Measurements from ENCODE around the gene EBLN1. TPM values are rescaled to one million over a fixed set of nuclear protein-coding genes. Genes with fewer than 3 reads are reported as not detected.

EBLN1 gene
- not detected for polyA plus RNA-seq (2013, experiment 1 of 2)
- polyA plus RNA-seq (2013, experiment 2 of 2): not detected

DNA sequence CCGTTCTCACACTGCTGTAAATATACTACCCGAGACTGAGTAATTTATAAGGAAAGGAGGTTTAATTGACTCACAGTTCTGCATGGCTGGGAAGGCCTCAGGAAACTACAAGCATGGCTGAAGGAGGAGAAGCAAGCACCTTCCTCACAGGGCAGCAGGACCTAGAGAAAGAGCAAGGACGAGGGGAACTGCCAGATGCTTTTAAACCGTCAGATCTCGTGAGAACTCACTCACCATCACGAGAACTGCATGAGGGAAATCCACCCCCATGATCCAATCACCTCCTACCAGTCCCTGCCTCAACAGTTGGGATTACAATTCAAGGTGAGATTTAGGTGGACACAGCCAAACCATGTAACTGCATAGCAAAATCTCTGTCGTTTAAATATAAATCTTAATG, at the start of gene EBLN1:
TSS of gene EBLN1 (minus strand) at position 174 of the 400 bp plus-strand sequence. CDS start 8,032 bp downstream, outside the sequence.
- no peak within 1 kb of the TSS for H2AFZ ChIP-seq (ENCODE audit: low read length)
- H3K36me3 ChIP-seq (replicated peaks in 1 of 2; ENCODE audit: control insufficient read depth in 2 of 2, insufficient read depth in 2 of 2, low read length in 2 of 2): no peaks in the 10 kb centered on the region
- H4K91ac ChIP-seq (ENCODE audit: low read depth, low read length, poor library complexity): no peak within 1 kb of the TSS
- H3K4me1 ChIP-seq (ENCODE audit: control insufficient read depth in 2 of 2, insufficient read depth in 1 of 2, low read depth in 1 of 2, low read length in 2 of 2): peaks cover 0 to 8% of the 10 kb centered on the region in 2 donors
- no peak within 1 kb of the TSS for H3K4me2 ChIP-seq (ENCODE audit: insufficient read depth, low read length, poor library complexity, severe bottlenecking)
- H3K79me1 ChIP-seq (ENCODE audit: low read depth, low read length): no peaks in the 10 kb centered on the region
- no peak within 1 kb of the TSS for H3K9ac ChIP-seq (ENCODE audit: low read depth, low read length, poor library complexity)
- H2BK5ac ChIP-seq (ENCODE audit: low read length): no peak within 1 kb of the TSS
- H3K23ac ChIP-seq (ENCODE audit: low read depth, low read length, poor library complexity): no peak within 1 kb of the TSS
- H3K27ac ChIP-seq (replicated peaks; ENCODE audit: low read length): peak within 1 kb of the TSS; percentile 18
- no peak within 1 kb of the TSS for H2BK12ac ChIP-seq (ENCODE audit: low read length)
- no peak within 1 kb of the TSS for H4K8ac ChIP-seq (ENCODE audit: low read depth, low read length)
- no peak within 1 kb of the TSS for H2AK5ac ChIP-seq (ENCODE audit: low read depth, low read length)
- no peak within 1 kb of the TSS for H3K4me3 ChIP-seq (ENCODE audit: low read length in 2 of 2)
- H2BK120ac ChIP-seq (ENCODE audit: low read depth, low read length): no peak within 1 kb of the TSS
- H2BK15ac ChIP-seq (ENCODE audit: low read length): no peak within 1 kb of the TSS
- no peak for DNase-seq (ENCODE audit: low spot score)
- no peaks in the 10 kb centered on the region for H3K9me3 ChIP-seq (replicated peaks in 1 of 2; ENCODE audit: control insufficient read depth in 2 of 2, insufficient read depth in 1 of 2, low read depth in 1 of 2, low read length in 2 of 2)
- H3K14ac ChIP-seq (ENCODE audit: low read length): no peak within 1 kb of the TSS
- H3K4ac ChIP-seq (ENCODE audit: low read length): no peak within 1 kb of the TSS
- no peaks in the 10 kb centered on the region for H3K27me3 ChIP-seq (ENCODE audit: control insufficient read depth in 3 of 3, insufficient read depth in 3 of 3, low read depth in 1 of 3, low read length in 3 of 3)
- no CpG with 5 or more reads among the region's 7 CpGs for WGBS, 2 donors (ENCODE audit: extremely low coverage in 2 of 2, insufficient read length in 2 of 2, insufficient replicate concordance in 1 of 2)
- no peak within 1 kb of the TSS for H3K18ac ChIP-seq (ENCODE audit: low read length)

DNA sequence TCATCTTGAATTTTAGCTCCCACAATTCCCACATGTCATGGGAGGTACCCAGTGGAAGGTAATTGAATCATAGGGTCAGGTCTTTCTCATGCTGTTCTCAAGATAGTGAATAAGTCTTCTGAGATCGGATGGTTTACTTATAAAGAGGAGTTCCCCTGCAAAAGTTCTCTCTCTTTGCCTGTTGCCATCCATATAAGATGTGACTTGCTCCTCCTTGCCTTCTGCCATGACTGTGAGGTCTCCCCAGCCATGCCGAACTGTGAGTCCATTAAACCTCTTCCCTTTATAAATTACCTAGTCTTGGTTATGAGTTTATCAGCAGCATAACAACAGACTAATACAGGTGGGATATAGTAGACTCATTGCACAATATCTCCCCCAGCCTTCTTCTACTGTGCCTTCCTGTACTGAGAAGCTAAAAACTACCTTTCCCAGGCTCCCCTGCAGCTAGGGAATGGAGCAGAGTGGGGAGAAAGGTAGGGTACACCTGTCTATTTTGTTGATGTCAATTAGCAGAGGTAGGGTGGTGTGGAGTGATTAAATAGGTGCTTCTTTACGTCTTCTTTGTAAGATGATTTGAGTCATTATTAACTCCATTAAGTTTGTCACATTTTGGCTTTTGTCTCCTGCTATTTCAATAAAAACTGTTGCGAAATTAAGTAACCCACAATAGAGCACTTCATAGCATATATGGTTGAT, 48.2 kb upstream of the EBLN1 start:
- H3K4ac ChIP-seq (ENCODE audit: low read length): no peak overlapping the region
- no peaks in the 10 kb centered on the region for H3K4me1 ChIP-seq (ENCODE audit: control insufficient read depth in 2 of 2, insufficient read depth in 1 of 2, low read depth in 1 of 2, low read length in 2 of 2)
- no peak overlapping the region for H3K14ac ChIP-seq (ENCODE audit: low read length)
- no peak overlapping the region for H3K4me3 ChIP-seq (ENCODE audit: low read length in 2 of 2)
- H3K27ac ChIP-seq (replicated peaks; ENCODE audit: low read length): no peak overlapping the region
- H3K27me3 ChIP-seq (ENCODE audit: control insufficient read depth in 3 of 3, insufficient read depth in 3 of 3, low read depth in 1 of 3, low read length in 3 of 3): peaks cover 0 to 7% (median 0%) of the 10 kb centered on the region in 3 experiments
- H3K9ac ChIP-seq (ENCODE audit: low read depth, low read length, poor library complexity): no peak overlapping the region
- no peak overlapping the region for H3K23ac ChIP-seq (ENCODE audit: low read depth, low read length, poor library complexity)
- no peaks in the 10 kb centered on the region for H3K9me3 ChIP-seq (replicated peaks in 1 of 2; ENCODE audit: control insufficient read depth in 2 of 2, insufficient read depth in 1 of 2, low read depth in 1 of 2, low read length in 2 of 2)
- no peak overlapping the region for H2AFZ ChIP-seq (ENCODE audit: low read length)
- H2AK5ac ChIP-seq (ENCODE audit: low read depth, low read length): no peak overlapping the region
- WGBS, 2 donors (ENCODE audit: extremely low coverage in 2 of 2, insufficient read length in 2 of 2, insufficient replicate concordance in 1 of 2): no CpG with 5 or more reads among the region's 4 CpGs
- H3K36me3 ChIP-seq (replicated peaks in 1 of 2; ENCODE audit: control insufficient read depth in 2 of 2, insufficient read depth in 2 of 2, low read length in 2 of 2): no peaks in the 10 kb centered on the region
- H4K8ac ChIP-seq (ENCODE audit: low read depth, low read length): no peak overlapping the region
- no peak overlapping the region for H3K4me2 ChIP-seq (ENCODE audit: insufficient read depth, low read length, poor library complexity, severe bottlenecking)
- H3K79me1 ChIP-seq (ENCODE audit: low read depth, low read length): no peaks in the 10 kb centered on the region
- H3K18ac ChIP-seq (ENCODE audit: low read length): no peak overlapping the region
- no peak overlapping the region for H2BK12ac ChIP-seq (ENCODE audit: low read length)
- no peak overlapping the region for H2BK120ac ChIP-seq (ENCODE audit: low read depth, low read length)
- no peak overlapping the region for H2BK5ac ChIP-seq (ENCODE audit: low read length)
- no peak overlapping the region for H2BK15ac ChIP-seq (ENCODE audit: low read length)
- no peak for DNase-seq (ENCODE audit: low spot score)
- no peak overlapping the region for H4K91ac ChIP-seq (ENCODE audit: low read depth, low read length, poor library complexity)

DNA sequence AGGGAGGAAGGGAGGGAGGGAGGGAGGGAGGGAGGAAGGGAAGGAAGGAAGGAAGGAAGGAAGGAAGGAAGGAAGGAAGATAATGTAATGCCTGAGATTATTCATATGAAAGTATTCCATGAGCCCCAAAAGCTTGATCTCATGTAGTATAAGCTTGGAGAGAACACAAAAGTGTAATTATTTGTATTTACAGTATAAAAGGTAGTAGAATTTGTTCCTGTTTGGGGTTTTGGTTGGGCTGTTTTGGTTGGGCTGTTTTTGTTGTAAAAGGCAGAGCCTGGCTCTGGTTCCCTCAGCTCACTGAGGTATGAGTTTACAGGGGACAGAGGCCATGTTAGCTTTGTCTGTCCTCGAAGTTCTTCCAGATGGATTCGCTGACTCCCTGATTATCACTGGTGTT, 45.3 kb upstream of the EBLN1 start:
- H2BK120ac ChIP-seq (ENCODE audit: low read depth, low read length): no peak overlapping the region
- H2BK12ac ChIP-seq (ENCODE audit: low read length): no peak overlapping the region
- H3K4me2 ChIP-seq (ENCODE audit: insufficient read depth, low read length, poor library complexity, severe bottlenecking): no peak overlapping the region
- no peak for DNase-seq (ENCODE audit: low spot score)
- no peak overlapping the region for H4K8ac ChIP-seq (ENCODE audit: low read depth, low read length)
- no peak overlapping the region for H2AFZ ChIP-seq (ENCODE audit: low read length)
- no peak overlapping the region for H3K4me3 ChIP-seq (ENCODE audit: low read length in 2 of 2)
- no CpG with 5 or more reads among the region's 2 CpGs for WGBS, 2 donors (ENCODE audit: extremely low coverage in 2 of 2, insufficient read length in 2 of 2, insufficient replicate concordance in 1 of 2)
- H2BK15ac ChIP-seq (ENCODE audit: low read length): no peak overlapping the region
- H3K23ac ChIP-seq (ENCODE audit: low read depth, low read length, poor library complexity): no peak overlapping the region
- H3K9ac ChIP-seq (ENCODE audit: low read depth, low read length, poor library complexity): no peak overlapping the region
- H3K4me1 ChIP-seq (ENCODE audit: control insufficient read depth in 2 of 2, insufficient read depth in 1 of 2, low read depth in 1 of 2, low read length in 2 of 2): no peaks in the 10 kb centered on the region
- H3K9me3 ChIP-seq (replicated peaks in 1 of 2; ENCODE audit: control insufficient read depth in 2 of 2, insufficient read depth in 1 of 2, low read depth in 1 of 2, low read length in 2 of 2): no peaks in the 10 kb centered on the region
- peaks cover 0 to 26% (median 0%) of the 10 kb centered on the region in 3 experiments for H3K27me3 ChIP-seq (ENCODE audit: control insufficient read depth in 3 of 3, insufficient read depth in 3 of 3, low read depth in 1 of 3, low read length in 3 of 3)
- no peaks in the 10 kb centered on the region for H3K36me3 ChIP-seq (replicated peaks in 1 of 2; ENCODE audit: control insufficient read depth in 2 of 2, insufficient read depth in 2 of 2, low read length in 2 of 2)
- no peak overlapping the region for H2BK5ac ChIP-seq (ENCODE audit: low read length)
- no peak overlapping the region for H3K27ac ChIP-seq (replicated peaks; ENCODE audit: low read length)
- H3K18ac ChIP-seq (ENCODE audit: low read length): no peak overlapping the region
- no peak overlapping the region for H3K14ac ChIP-seq (ENCODE audit: low read length)
- no peaks in the 10 kb centered on the region for H3K79me1 ChIP-seq (ENCODE audit: low read depth, low read length)
- H3K4ac ChIP-seq (ENCODE audit: low read length): no peak overlapping the region
- H2AK5ac ChIP-seq (ENCODE audit: low read depth, low read length): no peak overlapping the region
- H4K91ac ChIP-seq (ENCODE audit: low read depth, low read length, poor library complexity): no peak overlapping the region

DNA sequence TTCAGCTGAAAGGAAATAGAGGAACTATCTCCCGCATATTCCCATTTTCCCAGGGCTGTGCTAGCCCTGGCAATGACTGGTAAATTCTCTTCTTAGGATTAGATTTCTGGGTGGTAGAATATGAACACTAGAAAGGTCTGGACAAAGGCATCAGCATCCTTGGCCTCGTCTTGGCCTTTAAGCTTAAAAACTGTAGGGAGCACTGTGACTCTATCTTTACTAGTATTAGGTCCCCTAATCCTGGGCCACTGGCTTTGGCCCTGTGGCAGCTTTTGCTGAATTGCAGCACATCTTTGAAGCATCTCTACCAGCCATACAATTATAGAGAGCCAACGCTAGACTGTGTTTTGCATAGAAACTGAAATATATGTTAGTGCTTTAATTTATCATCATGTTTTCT, 41.5 kb upstream of the EBLN1 start:
- Histone ChIP-seq H3K14ac (ENCODE audit: low read length) (no peak overlapping the region), H3K23ac (ENCODE audit: low read depth, low read length, poor library complexity) (no peak overlapping the region), H3K27me3 (ENCODE audit: control insufficient read depth in 3 of 3, insufficient read depth in 3 of 3, low read depth in 1 of 3, low read length in 3 of 3) (peaks cover 0 to 63% (median 0%) of the 10 kb centered on the region in 3 experiments), H2BK15ac (ENCODE audit: low read length) (no peak overlapping the region), H3K4ac (ENCODE audit: low read length) (no peak overlapping the region), H3K4me2 (ENCODE audit: insufficient read depth, low read length, poor library complexity, severe bottlenecking) (no peak overlapping the region), H2BK5ac (ENCODE audit: low read length) (no peak overlapping the region), H3K27ac (replicated peaks; ENCODE audit: low read length) (no peak overlapping the region), H3K79me1 (ENCODE audit: low read depth, low read length) (no peaks in the 10 kb centered on the region), H3K4me3 (ENCODE audit: low read length in 2 of 2) (no peak overlapping the region), H4K91ac (ENCODE audit: low read depth, low read length, poor library complexity) (no peak overlapping the region), H3K4me1 (ENCODE audit: control insufficient read depth in 2 of 2, insufficient read depth in 1 of 2, low read depth in 1 of 2, low read length in 2 of 2) (no peaks in the 10 kb centered on the region), H2AFZ (ENCODE audit: low read length) (no peak overlapping the region), H3K18ac (ENCODE audit: low read length) (no peak overlapping the region), H2AK5ac (ENCODE audit: low read depth, low read length) (no peak overlapping the region), H4K8ac (ENCODE audit: low read depth, low read length) (no peak overlapping the region), H3K9ac (ENCODE audit: low read depth, low read length, poor library complexity) (no peak overlapping the region), H2BK12ac (ENCODE audit: low read length) (no peak overlapping the region), H2BK120ac (ENCODE audit: low read depth, low read length) (no peak overlapping the region), H3K36me3 (replicated peaks in 1 of 2; ENCODE audit: control insufficient read depth in 2 of 2, insufficient read depth in 2 of 2, low read length in 2 of 2) (no peaks in the 10 kb centered on the region), H3K9me3 (replicated peaks in 1 of 2; ENCODE audit: control insufficient read depth in 2 of 2, insufficient read depth in 1 of 2, low read depth in 1 of 2, low read length in 2 of 2) (no peaks in the 10 kb centered on the region)
- WGBS, 2 donors (ENCODE audit: extremely low coverage in 2 of 2, insufficient read length in 2 of 2, insufficient replicate concordance in 1 of 2): no CpG with 5 or more reads among the region's 3 CpGs
- DNase-seq (ENCODE audit: low spot score): no peak
